Activated gamma-delta T cell (primary cell): ENCODE data around the gene GBA3.

ENCODE experiments used
- DNase-seq: peaks from one replicate; lab custom pipeline; 2025; lab: John Stamatoyannopoulos, UW

The GBA3 gene

GRCh38 chr4:22780797-22781196, 88.1 kb downstream of the GBA3 start:
- DNase-seq = no peak

GRCh38 chr4:22787753-22788375, 95.1 kb downstream of the GBA3 start:
- DNase-seq = no peak

- no peak for DNase-seq
Measured at GRCh38 chr4:22790631-22791030, 97.9 kb downstream of the GBA3 start.

- DNase-seq = no peak
Measured at GRCh38 chr4:22794732-22795131, 102.0 kb downstream of the GBA3 start.

GRCh38 chr4:22801391-22801790, 108.7 kb downstream of the GBA3 start:
- no peak for DNase-seq

GRCh38 chr4:22802876-22803275, 110.1 kb downstream of the GBA3 start:
- no peak for DNase-seq

- no peak for DNase-seq
Measured at GRCh38 chr4:22803512-22803911, 110.8 kb downstream of the GBA3 start.

GRCh38 chr4:22814906-22815305, 122.2 kb downstream of the GBA3 start:
- DNase-seq = no peak

- DNase-seq = no peak
Measured at GRCh38 chr4:22824091-22824490, 131.4 kb downstream of the GBA3 start.

GRCh38 chr4:22842360-22843018, 149.8 kb downstream of the GBA3 start:
- DNase-seq = no peak

- no peak for DNase-seq
Measured at GRCh38 chr4:22848332-22848731, 155.6 kb downstream of the GBA3 start.

GRCh38 chr4:22850055-22850454, 157.3 kb downstream of the GBA3 start:
- DNase-seq = no peak

- DNase-seq = no peak
Measured at GRCh38 chr4:22850630-22851029, 157.9 kb downstream of the GBA3 start.

- DNase-seq = no peak
Measured at GRCh38 chr4:22857411-22857810, 164.7 kb downstream of the GBA3 start.

- DNase-seq = no peak
Measured at GRCh38 chr4:22859318-22859717, 166.6 kb downstream of the GBA3 start.
